ENCODE data around the gene PEX11G.

- no peak for TF ChIP-seq GATA2 (IDR thresholded peaks at IDR 0.05; ENCODE audit: low read depth, low read length)
- no peak for TF ChIP-seq GATA3 (IDR thresholded peaks at IDR 0.05; ENCODE audit: low read depth, low read length)
Observed at GRCh38 chr19:7524523-7524922, 35.7 kb upstream of the PEX11G start.

All from SH-SY5Y (cell line).